ENCODE measurements around the gene MIGA2. TPM values are rescaled to one million over a fixed set of nuclear protein-coding genes. Genes with fewer than 3 reads are reported as not detected.

The MIGA2 gene
- total RNA-seq, 1 donor from 2014 or later, result 42.2 TPM

DNA sequence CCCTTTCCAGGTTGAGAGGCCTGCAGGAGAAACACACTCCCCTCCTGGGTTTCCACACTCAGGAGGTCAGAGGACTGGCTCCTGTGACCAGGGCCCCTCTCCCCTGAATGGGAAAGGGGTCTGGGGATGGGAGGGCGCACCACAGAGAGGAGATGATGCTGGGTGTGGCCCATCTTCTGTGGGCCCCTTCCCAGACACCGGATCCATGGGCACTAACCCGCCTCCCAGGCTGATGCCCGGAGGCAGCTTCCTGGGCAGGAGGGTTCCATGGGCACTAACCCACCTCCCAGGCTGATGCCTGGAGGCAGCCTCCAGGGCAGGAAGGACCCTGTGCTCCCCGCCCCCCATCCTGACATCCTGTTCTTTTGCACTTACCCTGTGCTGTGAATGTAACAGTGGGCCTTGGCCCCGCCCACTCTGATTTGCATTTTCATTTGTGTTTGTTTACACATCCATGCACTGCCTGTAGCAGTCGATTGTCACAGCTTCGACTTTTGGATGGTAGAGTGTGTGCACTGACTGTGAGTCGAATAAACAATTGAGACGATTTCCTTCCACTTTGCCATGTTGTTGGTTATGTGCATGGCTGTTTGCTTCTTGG lies 35.2 kb downstream of the MIGA2 start:
- intact Hi-C loops (cut with micrococcal nuclease), result no loop called here

- intact Hi-C loops (cut with micrococcal nuclease), result no loop called here
Observed at GRCh38 chr9:129072171-129072570, 35.7 kb downstream of the MIGA2 start.

DNA sequence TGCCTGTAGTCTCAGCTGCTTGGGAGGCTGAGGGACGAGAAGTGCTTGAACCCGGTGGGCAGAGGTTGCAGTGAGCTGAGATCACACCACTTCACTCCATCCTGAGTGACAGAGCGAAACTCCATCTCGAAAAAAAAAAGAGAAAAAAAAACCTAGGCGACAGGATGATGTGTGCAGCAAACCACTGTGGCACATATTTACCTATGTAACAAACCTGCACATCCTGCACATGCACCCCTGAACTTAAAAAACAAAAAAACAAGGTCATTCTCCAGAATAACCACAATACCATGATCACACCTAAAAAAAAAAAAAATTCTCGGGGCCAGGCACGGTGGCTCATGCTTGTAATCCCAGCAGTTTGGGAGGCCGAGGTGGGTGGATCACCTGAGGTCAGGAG lies 37.0 kb downstream of the MIGA2 start:
- intact Hi-C loops (cut with micrococcal nuclease), result no loop called here

DNA sequence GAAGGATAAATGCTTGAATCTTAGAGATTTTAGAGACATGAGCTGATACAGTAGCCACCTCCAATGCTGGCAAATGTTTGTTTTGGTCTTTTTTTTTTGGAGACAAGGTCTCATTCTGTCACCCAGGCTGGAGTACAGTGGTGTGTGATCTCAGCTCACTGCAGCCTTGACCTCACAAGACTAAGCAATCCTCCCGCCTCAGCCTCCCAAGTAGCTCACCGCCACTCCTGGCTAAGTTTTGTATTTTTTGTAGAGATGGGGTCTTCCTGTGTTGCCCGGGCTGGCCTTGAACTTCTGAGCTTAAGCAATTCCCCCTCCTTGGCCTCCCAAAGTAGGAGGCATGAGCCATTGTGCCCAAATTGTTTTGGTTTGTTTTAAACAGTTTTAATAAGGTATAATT lies 37.7 kb downstream of the MIGA2 start:
- intact Hi-C loops (cut with micrococcal nuclease), result no loop called here

- intact Hi-C loops (cut with micrococcal nuclease), result no loop called here
Observed at GRCh38 chr9:129075996-129076639, 39.7 kb downstream of the MIGA2 start.

DNA sequence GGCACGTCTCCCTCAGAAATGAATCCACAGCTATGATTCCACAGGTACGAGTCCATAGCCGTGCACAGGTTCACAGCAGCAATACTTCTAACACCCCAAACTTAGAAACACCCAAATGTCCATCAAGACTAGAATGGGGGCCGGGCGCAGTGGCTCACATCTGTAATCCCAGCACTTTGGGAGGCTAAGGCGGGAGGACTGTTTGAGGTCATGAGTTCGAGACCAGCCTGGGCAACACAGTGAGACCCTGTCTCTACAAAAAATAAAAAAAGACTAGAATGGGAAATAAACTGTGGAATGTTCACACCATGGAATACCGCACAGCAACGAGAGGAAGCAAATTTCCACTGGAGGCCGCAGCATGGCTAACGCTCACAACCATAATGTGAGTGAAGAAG lies 40.2 kb downstream of the MIGA2 start:
- intact Hi-C loops (cut with micrococcal nuclease), result no loop called here

DNA sequence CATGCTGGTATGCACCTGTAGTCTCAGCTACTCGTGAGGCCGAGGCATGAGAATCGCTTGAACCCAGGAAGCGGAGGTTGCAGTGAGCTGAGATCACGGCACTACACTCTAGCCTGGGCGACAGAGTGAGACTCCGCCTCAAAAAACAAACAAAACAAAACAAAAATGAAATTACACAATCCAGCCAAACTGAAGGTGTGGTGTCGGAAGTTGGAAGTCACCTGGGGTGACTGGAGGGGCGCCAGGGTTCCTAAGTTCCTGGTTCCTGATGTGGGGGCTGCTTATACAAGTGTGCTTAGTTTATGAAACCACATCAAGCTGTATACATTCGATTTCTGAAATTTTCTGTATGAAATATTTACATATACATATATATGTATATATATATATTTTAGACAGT lies 40.8 kb downstream of the MIGA2 start:
- intact Hi-C loops (cut with micrococcal nuclease), result no loop called here

DNA sequence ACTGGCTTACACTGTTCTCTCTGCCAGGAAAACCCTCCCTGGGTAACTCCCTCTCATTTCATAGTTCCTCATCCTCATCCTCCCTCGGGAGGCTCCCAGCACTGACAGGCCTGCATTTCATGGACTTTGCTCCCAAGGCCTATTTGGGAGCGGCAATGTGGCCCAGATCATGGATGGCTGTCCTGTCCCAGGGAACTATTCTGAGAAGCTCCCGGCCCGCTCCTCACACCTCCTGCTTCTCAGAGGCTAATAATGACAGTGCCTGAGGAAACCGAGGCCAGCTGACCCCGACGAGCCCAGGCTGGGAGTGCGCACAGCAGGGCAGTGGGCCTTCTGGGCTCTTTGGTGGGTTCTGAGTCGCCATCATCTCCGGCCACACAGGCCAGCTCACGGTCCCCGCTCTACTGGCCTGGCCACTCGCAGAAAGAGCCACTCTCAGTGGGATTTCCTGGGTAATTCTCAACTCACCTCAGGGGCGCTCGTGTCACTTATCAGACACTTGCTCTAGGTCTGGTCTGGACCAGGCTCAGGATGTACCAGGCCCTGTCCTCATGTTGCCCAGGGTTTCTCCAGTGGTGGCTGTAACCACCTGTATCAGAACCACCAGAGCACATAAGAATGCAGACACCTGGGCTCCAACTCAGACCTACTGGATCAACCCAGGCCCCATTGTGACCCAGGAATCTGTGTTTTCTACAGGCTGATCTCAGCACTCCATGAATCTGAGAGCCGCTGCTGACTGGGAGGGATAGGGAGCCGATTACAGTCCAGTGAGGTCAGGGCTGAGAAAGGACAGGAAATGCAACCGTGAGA lies 42.5 kb downstream of the MIGA2 start:
- intact Hi-C loops (cut with micrococcal nuclease), result no loop called here

GRCh38 chr9:129079829-129080228 lies 43.4 kb downstream of the MIGA2 start:
- intact Hi-C loops (cut with micrococcal nuclease), result no loop called here

- intact Hi-C loops (cut with micrococcal nuclease), result no loop called here
Observed at GRCh38 chr9:129080298-129080600, 43.8 kb downstream of the MIGA2 start.

DNA sequence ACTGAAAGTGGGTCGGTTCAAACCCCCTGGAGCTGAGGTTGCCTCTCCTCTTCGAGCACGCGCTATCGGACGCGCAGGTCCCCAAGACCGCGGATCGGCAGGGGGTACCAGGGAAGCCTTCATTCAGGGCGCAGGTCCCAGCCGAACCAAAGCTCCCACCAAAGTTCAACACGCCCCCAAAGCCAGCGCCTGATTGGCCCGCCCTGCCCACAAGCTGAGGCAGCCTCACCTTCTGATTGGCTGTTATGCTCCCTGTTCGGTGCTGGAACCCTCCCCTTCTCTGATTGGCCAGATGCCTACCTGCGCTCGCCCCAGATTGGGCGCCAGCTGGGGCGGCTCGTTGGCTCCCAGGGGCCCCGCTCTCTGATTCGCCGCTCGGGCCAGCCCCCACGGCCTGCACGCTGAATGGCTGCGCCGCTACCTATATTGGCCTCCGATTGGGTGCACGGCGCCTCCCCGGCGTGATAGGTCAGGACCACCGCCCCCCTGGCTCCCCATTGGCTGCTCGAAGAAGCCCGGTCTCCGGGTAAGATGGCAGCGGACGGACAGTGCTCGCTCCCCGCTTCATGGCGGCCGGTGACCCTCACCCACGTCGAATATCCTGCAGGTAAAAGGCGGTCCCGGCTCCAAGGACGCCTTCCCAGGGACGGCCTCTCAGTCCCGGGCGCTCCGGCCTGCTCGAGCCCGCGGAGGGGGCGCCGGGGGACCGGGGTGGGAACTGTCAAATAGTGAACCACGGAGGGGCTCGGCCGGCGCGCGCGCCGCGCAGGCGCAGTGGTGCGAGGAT lies 44.4 kb downstream of the MIGA2 start, which contains the start of gene DOLPP1:
Gene DOLPP1 (plus strand): TSS at position 511 of the 787 bp plus-strand sequence. CDS start 21 bp downstream, at position 532.
- intact Hi-C loops (cut with micrococcal nuclease), result loop anchor here (1.0 kb wide), 3 partner anchors 30 to 546 kb away; partner anchors contain the start of genes CRAT, MIGA2 and NTMT1

- intact Hi-C loops (cut with micrococcal nuclease), result loop anchor here (1.0 kb wide), 3 partner anchors 29 to 545 kb away; partner anchors contain the start of genes CRAT, MIGA2 and NTMT1
Observed at GRCh38 chr9:129081388-129081904, 45.0 kb downstream of the MIGA2 start.

- intact Hi-C loops (cut with micrococcal nuclease), result no loop called here
Observed at GRCh38 chr9:129084087-129084486, 47.7 kb downstream of the MIGA2 start.

DNA sequence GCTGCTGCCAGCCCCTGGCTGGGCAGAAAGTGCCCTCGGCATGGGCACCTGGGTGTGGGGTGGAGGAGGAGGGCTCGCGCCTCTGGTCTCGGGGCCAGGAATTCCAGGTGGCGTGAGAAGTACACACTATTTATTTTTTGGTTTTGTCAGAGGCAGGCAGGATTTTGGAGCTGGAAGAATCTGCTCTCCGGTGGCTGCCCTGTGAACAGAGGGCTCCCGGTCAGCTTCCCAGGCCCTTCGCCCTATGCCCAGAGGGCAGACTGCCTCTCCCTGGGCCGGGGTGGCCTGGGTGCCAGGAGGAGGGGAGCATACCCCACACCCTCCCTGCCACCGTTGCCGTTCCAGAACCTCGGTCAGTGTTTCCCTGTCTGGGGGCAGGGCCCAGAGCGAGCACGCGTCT lies 52.8 kb downstream of the MIGA2 start:
- intact Hi-C loops (cut with micrococcal nuclease), result no loop called here

DNA sequence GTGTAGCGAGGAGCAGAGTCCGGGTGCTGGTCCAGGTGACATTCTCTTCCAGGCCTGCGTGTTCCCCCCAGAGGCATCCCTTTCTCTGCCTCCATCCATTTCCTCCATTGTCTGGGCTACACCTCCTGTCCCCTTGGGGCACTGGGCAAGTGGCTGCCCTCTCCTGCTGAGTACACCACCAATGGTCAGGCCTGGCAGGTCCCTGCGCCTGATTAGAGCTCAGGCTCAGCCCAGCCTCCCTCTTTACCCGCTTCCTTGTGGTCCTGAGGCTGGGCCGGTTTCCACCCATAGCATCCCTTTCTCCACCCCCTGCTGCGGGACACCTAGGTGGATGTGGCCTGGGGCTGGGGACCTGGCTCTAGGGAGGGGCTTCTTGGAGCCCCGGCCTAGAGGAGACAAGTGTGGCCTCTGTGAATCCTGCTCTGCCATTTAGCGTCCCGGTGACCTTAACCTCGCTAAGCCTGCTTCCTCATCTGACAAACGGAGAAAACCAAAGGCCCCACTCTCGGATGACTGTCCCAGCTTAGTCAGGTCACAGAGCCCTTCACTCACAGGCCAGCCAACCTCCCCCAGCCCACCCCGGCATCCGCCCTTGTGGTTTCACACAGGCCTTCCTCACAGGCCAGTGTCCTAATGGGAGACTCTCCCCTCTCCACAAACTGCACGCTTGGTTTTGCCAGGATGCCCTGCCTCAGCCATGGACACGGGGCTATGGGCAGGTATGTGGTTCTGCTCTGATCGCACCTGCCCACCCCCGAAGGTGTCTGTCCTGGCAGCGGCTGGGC lies 57.4 kb downstream of the MIGA2 start:
- intact Hi-C loops (cut with micrococcal nuclease), result no loop called here

DNA sequence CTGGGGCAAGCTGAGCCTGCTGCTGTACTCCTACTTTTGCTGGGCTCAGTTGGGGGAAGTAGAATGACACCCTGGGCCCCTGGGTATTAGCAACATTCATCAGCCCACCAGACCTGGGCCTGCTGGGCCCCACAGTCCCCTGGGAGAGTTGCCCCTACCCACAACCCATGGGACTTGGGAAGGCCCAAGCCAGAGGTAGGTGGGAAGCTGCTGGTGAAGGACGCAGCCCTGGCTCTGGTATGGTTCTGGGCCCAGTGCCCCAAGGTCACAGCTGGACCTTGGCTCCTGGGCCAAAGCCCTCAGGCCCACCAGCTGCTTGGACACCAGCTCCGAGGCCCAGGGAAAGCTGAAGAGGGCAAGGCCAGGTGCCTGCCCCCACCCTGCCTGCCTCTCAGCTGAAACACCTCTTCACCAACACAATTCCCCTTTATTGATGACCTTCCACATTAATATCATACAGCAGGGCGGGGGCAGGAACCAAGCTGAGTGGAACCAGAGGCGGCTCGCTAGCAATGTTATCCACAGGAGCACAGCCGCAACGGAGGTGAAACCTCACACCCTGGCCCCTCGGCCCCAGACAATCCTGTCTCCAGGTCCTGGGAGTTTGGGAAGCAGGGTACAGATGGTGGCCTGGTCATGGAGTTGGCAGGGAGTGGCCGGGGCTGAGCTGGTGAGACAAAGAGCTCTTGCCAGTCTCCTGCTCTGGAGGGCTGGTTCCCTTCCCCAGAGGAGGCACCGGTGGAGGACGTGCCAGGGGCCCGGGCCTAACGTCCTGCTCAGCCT lies 58.2 kb downstream of the MIGA2 start:
- intact Hi-C loops (cut with micrococcal nuclease), result no loop called here

DNA sequence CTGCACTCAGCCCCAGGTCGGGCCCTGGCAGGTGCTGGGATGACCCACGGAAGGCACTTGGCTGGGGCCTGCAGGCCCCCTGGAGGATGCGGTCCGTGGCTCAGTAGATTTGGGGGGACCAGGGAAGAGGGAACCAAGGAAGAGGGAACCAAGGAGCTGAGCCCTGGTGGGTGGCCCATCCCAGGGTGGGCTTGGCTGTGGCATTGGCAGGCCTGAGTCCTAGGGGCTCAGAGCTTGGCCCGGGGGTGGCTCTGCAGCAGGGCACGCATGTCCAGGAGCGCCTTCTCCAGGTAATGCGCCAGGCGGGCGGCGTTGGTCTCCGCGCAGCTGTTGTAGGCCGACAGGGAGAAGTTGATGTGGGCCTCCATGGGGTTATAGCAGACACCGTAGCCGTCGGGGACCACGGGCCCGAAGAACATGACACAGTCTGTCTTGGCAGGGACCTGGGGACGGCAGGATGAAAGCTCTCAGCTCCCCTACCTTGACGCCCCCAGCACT lies 58.8 kb downstream of the MIGA2 start:
- intact Hi-C loops (cut with micrococcal nuclease), result no loop called here

DNA sequence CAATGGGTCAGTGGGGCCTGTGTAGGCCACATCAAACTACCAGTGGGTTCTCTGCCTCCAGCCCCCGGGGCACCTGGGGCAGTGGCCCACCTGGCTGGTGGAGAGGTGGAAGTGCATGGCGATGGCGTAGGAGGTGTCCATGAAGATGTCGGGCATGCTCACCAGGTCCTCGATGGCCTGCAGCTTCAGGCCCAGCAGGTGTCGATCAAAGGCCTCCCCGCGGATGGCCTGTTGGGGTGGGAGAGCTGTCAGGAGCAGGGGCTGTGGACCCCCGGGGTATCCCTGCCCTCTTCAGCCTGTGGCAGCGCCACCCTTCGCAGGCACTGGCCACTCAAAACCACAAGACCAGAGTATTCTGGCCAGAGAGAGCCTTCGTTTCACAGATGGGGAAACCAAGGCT lies 59.5 kb downstream of the MIGA2 start:
- intact Hi-C loops (cut with micrococcal nuclease), result no loop called here

- intact Hi-C loops (cut with micrococcal nuclease), result no loop called here
Observed at GRCh38 chr9:129097671-129098306, 61.4 kb downstream of the MIGA2 start.

Data from T-helper 2 cell treated with Interferon-gamma antibody and Interleukin-4, amounts not matched to agents 100 ng/mL and 5 ng/mL, for 36 hours (primary cell).